Measurements from ENCODE around the gene OR2H1.

The OR2H1 gene

DNA sequence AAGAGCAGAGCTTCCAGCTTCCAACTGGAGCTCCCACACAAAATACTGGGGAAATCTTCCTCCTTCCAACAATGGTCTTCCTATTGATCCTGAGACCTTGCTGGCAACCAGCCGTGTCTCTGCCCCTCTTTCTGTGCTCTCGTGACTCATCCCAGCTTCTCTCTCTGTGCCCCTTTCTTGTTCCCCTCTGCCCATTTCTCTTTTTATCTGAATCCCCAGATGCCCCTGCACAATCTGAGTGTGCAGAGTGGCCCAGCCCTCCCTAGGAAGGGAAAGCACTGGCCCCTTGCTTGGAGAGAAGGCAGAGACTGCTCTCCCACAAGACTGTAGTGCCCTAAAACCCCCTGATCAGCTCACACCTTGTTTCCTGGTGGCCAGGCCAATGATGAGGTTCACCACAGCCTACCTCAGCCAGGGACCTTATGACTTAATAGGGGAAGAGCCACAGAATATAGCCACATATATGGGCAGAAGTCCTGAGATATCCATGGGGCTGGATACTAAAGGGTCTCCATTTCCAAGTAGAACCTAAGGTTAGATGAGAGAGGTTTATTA is 53.9 kb downstream of the OR2H1 start:
- no peak for DNase-seq (ENCODE audit: low spot score)
